ENCODE results near the gene GALNT5.
"Not testable (repeated sequence)": the region's sequence is repeated elsewhere in the genome, so short reads cannot be mapped to it uniquely, and the experiment has no call there.

Gene GALNT5

DNA sequence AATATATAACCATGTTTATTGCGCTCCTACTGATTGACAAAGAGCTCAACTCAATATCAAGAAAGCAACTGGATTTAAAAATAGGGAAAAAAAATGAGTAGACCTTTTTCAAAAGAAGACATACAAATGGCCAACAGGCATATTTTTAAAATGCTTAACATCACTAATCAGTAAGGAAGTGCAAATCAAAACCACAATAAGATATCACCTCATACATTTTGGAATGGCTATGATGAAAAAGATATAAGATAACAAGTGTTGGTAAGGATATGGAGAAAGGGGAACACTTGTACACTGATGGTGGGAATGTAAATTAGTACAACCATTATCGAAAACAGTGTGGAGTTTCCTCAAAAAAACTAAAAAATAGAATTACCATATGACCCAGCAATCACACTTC lies 5.6 kb upstream of the GALNT5 start:
- no peak for DNase-seq (ENCODE audit: low read depth)

DNA sequence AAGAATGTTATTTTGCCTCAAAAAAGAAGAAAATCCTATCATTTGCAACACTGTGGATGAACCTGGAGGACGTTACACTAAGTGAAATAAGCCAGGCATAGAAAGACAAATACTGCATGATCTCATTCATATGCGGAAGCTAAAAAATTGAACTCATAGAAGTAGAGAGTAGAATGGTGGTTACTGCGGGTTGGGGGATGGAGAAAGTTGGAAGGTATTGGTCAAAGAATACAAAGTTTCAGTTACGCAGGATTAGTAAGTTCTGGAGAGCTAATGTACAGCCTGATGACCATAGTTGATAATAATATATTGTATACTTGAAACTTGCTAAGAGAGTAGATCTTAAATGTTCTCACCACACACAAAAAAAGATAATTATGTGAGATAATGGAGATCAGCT lies 5.0 kb upstream of the GALNT5 start:
- no peak for DNase-seq (ENCODE audit: low read depth)

DNA sequence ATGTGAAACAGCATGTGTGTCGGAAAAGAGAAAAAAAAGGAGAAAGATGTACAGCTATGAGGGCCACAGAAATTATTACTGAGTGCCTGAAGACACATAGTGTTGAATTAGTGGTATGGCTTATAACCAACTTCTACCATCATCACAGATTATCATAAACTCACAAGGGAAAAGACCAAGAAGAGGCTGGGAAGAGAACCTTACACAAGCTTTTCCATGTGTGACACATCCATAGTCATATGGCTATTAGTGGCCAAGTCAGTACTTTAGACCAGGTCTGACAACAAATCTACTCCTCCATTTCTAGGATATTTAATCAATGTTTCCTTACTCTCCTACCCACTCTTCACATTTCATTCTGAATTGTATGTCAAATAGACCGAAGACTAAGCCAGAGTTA lies 3.5 kb upstream of the GALNT5 start:
- no peak for DNase-seq (ENCODE audit: low read depth)

DNA sequence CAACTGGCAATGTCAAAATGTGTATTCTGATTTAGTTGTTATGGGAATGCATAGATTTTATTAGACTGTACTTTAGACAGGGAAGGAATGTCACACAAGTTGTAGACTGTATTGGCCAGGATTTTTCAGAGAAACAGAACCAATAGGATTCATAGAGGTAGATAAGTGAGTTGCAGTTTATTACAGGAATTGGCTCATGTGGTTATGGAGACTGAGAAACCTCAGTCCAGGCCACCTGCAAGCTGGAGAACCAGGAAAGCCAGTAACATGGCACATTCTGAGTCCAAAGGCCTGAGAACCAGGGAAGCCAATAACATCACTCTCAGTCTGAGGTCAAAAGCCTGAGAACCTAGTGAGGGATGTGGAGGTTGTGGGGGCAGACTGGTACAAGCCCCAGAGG lies 1.8 kb upstream of the GALNT5 start:
- DNase-seq (ENCODE audit: low read depth): no peak

- DNase-seq (ENCODE audit: low read depth): no peak
These were observed 879 bp upstream of the GALNT5 start for GRCh38 chr2:157256626-157257025.

- no peak for DNase-seq (ENCODE audit: low read depth)
These were observed 1.2 kb downstream of the GALNT5 start for GRCh38 chr2:157258520-157259326.

DNA sequence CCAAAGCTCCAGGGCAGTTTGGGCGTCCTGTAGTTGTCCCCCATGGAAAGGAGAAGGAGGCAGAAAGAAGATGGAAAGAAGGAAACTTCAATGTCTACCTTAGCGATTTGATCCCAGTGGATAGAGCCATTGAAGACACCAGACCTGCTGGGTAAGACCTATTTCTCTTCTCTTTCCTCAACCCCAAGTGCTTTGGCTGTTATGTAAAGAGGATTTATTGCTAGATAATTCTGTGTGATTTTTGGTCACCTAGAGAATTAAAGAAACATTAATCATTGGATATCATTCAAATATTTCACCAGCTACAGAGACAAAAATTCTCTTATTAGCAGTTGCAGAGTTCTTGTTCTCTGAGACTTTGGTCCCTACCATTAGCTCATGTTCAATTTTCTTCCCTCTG lies 1.9 kb downstream of the GALNT5 start:
- DNase-seq (ENCODE audit: low read depth): no peak

- DNase-seq (ENCODE audit: low read depth): no peak
These were observed 2.5 kb downstream of the GALNT5 start for GRCh38 chr2:157259960-157260359.

GRCh38 chr2:157260533-157261198 lies 3.2 kb downstream of the GALNT5 start:
- no peak for DNase-seq (ENCODE audit: low read depth)

- peak; percentile 21 for DNase-seq (ENCODE audit: low read depth)
These were observed 3.8 kb downstream of the GALNT5 start for GRCh38 chr2:157261199-157261782.

DNA sequence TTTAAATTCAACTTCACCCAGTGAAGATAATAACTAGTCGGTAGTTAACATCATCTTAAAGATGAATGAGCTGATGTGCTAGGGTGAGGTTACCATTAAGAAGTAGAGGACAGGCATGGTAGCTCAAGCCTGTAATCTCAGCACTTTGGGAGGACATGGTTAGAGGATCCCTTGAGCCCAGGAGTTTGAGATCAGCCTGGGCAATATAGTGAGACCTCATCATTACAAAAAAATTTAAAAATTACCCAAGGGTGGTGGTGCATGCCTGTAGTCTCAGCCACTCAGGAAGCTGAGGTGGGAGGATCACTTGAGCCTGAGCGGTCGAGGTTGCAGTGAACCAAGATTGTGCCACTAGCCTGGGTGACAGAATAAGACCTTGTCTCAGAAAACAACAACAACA lies 4.7 kb downstream of the GALNT5 start:
- DNase-seq (ENCODE audit: low read depth): no peak

DNA sequence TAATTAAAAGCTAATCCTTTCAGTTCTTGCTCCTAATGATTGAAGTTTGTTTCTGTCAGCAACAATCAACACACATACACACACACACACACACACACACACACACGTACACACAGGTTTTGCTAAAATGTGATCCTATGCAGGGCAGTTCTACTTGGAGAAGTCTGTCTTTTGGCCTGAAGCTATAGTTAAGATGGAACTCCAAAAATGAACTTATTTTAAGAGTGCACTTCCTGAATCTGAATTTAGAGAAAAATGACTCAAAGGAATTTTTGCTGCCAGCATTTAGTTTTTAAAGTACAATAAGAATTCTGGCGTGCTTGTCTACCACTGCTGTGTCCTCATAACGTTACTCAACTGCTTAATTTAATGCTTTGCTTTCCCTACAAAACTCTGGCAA lies 6.6 kb downstream of the GALNT5 start:
- DNase-seq (ENCODE audit: low read depth): no peak

DNA sequence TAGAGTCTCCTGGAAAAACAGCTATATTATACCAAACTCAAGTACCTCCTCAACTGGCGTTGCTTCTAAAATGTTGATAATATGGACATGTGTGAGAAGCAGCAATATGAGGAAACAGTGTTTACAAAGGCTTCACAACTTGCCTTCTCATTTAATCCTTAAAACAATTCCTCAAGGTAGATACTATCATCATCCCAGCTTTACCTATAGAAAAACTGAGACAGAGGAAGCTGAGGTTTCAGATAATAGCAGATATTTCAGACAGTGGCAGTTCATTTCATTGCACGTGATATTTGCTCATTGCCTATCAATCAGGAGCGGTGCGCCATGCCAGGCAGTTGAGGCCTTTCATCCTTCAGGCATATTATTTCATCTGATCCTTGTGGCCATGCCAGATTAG lies 8.3 kb downstream of the GALNT5 start:
- DNase-seq (ENCODE audit: low read depth): no peak

DNA sequence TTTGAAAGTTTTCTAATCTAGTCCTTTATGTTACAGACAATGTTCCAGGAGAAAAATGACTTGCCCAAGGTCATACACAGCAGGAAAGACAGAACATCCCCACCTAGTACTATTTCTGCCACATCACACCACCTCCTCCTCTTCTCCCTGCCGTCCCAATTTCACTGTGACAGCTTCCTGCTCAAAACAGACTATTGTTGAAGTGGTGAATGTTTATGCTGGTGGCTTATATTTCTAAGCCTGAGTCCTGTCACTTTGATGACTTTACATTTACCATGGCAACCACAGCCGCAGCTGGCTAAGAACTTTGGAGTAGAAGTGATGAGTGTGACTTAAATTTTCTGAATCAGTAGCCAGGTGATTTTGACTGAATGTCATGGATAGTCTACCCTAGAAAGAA lies 10.0 kb downstream of the GALNT5 start:
- DNase-seq (ENCODE audit: low read depth): no peak

GRCh38 chr2:157269060-157269459 lies 11.6 kb downstream of the GALNT5 start:
- no peak for DNase-seq (ENCODE audit: low read depth)

DNA sequence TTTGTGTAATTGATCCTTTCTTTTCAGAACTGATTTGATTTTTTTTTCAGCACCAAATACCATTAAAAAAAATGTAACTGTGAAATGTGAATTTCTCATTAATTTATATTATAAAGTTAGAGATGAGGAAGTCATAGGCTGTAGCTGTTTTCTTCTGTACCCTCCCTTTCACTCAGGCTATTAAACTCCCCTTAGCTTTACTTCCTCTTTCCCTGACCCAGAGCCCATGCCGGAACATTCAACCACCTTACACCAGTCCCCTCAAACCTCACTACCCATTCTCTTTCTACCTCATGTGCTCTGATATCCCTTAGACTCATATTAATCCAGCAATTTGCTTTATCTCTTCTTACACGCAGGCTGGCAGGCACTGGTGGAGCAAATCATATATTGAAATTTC lies 12.4 kb downstream of the GALNT5 start:
- DNase-seq (ENCODE audit: low read depth): no peak

DNA sequence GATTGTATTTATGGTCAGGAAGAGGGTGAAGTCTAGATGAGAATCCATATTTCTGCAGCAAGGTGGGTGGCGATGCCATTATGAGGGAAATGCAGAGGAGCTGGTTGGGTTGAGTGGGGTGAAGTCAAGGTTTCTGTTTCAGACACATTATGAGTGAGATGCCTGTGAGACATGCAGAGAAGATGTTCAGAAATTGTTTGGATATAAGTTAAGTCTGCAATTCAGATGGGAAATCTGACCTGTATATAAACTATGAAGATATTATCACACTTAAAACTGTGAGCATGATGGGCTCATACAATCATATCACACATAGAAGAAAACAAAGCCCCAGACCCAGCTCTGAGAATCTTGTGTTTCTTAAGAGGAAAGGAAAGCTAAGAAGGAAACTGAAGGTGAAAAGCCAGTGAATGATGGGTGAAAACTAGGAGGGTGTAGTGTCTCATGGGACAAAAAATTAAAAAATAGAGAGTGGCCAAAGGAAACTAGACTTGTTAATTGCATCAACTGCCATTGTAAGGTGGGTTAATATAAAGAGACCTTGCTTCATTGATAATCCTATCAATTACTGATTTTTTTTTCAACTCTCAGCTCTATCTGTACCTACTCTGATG lies 14.2 kb downstream of the GALNT5 start:
- no peak for DNase-seq (ENCODE audit: low read depth)

DNA sequence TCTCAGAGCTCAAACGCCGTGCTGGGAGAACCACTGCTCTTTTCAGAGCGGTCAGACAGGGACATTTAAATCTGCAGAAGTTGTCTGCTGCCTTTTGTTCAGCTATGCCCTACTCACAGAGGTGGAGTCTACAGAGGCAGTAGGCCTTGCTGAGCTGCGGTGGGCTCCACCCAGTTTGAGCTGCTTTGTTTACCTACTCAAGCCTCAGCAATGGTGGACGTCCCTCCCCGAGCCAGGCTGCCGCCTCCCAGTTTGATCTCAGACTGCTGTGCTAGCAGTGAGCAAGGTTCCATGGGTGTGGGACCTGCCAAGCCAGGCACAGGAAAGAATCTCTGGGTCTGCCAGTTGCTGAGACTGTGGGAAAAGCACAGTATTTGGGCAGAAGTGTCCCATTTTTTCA lies 21.8 kb downstream of the GALNT5 start:
- DNase-seq (ENCODE audit: low read depth): not testable (repeated sequence)

GRCh38 chr2:157281316-157281715 lies 23.8 kb downstream of the GALNT5 start:
- DNase-seq (ENCODE audit: low read depth): no peak

GRCh38 chr2:157283468-157283867 lies 26.0 kb downstream of the GALNT5 start:
- no peak for DNase-seq (ENCODE audit: low read depth)

- DNase-seq (ENCODE audit: low read depth): no peak
These were observed 29.7 kb downstream of the GALNT5 start for GRCh38 chr2:157287160-157287559.

- DNase-seq (ENCODE audit: low read depth): no peak
These were observed 33.0 kb downstream of the GALNT5 start for GRCh38 chr2:157290525-157290924.

DNA sequence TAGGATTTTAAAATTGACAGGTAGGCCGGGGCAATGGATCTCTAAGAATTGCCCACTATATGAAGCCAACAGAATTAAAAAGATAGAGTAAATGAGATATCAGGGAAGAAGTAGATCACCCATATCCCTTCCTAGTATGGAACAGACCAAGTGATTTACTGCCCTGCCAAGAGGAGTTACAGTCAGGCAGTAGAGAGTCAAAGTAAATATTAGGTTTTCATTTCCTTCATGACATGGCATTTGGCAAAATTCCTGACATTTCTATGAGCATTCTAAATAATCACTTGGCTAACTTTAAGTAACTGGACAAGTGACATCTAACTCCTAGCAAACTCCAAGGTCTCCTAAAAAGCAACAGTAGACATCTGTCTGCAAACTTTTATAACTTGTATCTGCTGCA lies 33.5 kb downstream of the GALNT5 start:
- DNase-seq (ENCODE audit: low read depth): no peak

All from stimulated activated CD8-positive, alpha-beta memory T cell treated with anti-CD3 and anti-CD28 coated beads, Interleukin-7, amount 100 ng/mL, for 24 hours (primary cell).